Thyroid gland (tissue), 4 donors: Measurements from ENCODE around the gene FGF7.

Source experiments
- CTCF ChIP-seq, 6 experiments: fragments of 200-600 bp in 3 of 6; fragments of 450-650 bp in 3 of 6; sonication (generic) in 3 of 6; IDR thresholded peaks; one replicate each; pipeline ENCODE4 v1.5.1; 2016 to 2019; ENCODE audit warnings: antibody characterized with exemption in 6 of 6, mild to moderate bottlenecking in 2 of 6, inconsistent platforms in 1 of 6, moderate library complexity in 1 of 6
- POLR2A ChIP-seq, 2 donors: fragments of 450-650 bp; IDR thresholded peaks; one replicate each; pipeline ENCODE4 v1.6.1; 2017; ENCODE audit warnings: antibody characterized with exemption in 2 of 2, mild to moderate bottlenecking in 2 of 2, moderate library complexity in 1 of 2

- TF ChIP-seq CTCF (IDR thresholded peaks at IDR 0.05), result no peak
- TF ChIP-seq POLR2A (IDR thresholded peaks at IDR 0.05), result no peak
Observed at GRCh38 chr15:49492151-49492550, 69.1 kb downstream of the FGF7 start.
